Suprapubic skin (tissue), 4 donors: ENCODE results near the gene IL1RL2.

Source experiments
- CTCF ChIP-seq, 2 donors: fragments of 200-600 bp in 1 of 2; fragments of 450-650 bp in 1 of 2; sonication (generic) in 1 of 2; IDR thresholded peaks; one replicate each; pipeline ENCODE4 v1.5.1; 2016 to 2019; ENCODE audit warnings: antibody characterized with exemption in 2 of 2, mild to moderate bottlenecking in 1 of 2, moderate library complexity in 1 of 2
- EP300 ChIP-seq: sonication (generic); formaldehyde crosslinking; IDR thresholded peaks from one replicate; pipeline ENCODE4 v1.6.1; 2017; ENCODE audit warnings: antibody characterized with exemption
- POLR2A ChIP-seq, 2 donors: fragments of 450-650 bp; IDR thresholded peaks; one replicate each; pipeline ENCODE4 v1.6.1; 2017; ENCODE audit warnings: antibody characterized with exemption in 2 of 2, mild to moderate bottlenecking in 2 of 2, moderate library complexity in 2 of 2
- POLR2AphosphoS5 ChIP-seq, 3 donors: sonication (generic); formaldehyde crosslinking; IDR thresholded peaks; one replicate each; pipeline ENCODE4 v1.6.1; 2017; ENCODE audit warnings: antibody characterized with exemption in 3 of 3

DNA sequence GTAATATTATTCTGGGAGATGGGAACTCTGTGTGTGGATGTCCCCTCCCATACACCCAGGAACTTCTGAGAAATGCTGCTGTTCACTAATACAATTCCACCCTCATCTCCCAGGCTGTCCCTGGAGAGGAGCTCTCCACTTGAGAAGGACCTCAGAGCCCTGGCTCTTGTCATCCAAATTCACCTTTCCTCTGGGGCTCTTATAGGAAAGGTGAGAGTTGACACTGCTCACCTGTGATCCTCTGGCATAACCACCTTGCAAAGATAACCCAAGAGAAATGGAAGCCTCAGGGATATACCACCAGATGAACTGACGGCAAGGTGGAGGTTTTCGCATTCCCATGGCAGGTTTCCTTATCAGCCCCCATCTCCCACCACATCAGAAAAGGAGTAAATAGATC is 52.0 kb downstream of the IL1RL2 start:
- TF ChIP-seq CTCF (IDR thresholded peaks at IDR 0.05) (no peak), POLR2AphosphoS5 (IDR thresholded peaks at IDR 0.05) (no peak), POLR2A (IDR thresholded peaks at IDR 0.05) (no peak), EP300 (no peak)
